Endometrium (tissue), 2 donors: ENCODE results near the gene STXBP5.

Source experiments
- FAIRE-seq: peaks from 2 replicates; lab custom pipeline; 2012; peaks lifted over from hg19 to GRCh38; lab: Jason Lieb, UNC
- donor health status: control.
- donor health status: control.

STXBP5 gene

DNA sequence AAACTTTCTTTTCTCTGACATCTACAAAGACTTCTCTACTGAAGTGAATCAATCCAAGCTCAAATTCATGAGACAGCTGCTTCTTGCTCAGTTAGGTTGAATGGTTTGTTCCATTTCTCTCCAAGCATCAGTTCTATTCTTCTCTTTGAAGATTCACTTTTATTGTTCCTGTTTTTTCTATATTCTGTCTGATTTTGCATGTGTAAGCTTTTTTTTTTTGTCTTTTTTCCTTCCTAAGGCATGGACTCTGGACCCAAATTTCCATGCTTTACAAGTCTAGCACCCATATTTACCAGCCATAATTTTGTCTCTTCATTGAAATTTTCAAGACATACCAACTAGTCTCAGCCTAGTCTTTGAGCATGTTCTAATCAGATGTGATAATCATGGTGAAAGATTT is 25.9 kb upstream of the STXBP5 start:
- FAIRE-seq, result no peak

DNA sequence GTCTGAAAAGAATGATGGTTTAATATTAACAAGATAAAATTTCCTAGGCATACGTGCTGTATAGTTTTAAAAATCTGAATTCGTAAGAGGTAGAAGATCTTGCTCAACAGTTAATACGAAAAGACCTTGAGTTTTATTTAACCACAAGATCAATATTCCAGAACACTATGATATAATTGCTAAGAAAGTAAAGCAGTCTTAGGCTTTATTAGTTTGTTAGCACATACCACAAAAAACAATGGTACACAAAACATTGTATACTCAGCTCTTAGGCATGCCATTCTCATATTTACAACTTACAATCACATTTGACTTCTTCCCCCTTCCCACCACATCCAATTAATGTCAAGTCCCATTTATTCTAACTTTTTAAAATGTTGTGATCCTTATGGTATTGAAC is 24.4 kb upstream of the STXBP5 start:
- no peak for FAIRE-seq

DNA sequence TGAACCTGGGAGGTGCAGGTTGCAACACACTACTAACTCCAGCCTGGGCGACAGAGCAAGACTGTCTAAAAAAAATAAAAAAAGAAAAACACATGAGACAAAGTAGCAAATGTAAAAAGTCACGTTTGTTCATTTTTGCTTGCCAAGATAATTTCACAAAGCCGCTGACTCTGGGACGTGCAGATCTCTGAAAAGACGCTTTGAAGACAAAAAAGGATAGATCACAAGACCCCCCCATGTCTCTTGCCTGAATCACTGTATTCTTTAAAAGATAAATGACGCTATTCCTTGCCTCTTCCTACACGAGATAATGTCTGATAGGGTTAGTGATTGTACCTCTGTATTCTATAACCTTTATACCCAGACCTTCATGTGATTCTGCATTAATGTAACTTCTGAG is 23.3 kb upstream of the STXBP5 start:
- FAIRE-seq, result no peak

DNA sequence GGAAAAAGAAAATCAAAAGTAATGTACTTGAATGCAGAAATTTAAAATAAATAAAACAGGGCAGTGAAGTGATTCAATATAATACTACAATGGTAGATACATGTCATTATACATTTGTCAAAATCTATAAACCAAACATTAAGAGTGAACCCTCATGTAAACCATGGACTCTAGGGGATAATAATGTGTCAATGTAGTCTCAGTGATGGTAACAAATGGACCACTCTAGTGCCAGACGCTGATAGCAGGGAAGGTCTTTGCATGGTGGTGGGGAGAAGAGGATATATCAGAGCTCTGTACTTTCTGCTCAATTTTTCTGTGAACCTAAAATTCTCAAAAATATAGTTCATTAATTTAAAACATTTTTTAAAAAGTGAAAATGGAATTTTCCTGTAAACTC is 19.8 kb upstream of the STXBP5 start:
- no peak for FAIRE-seq

DNA sequence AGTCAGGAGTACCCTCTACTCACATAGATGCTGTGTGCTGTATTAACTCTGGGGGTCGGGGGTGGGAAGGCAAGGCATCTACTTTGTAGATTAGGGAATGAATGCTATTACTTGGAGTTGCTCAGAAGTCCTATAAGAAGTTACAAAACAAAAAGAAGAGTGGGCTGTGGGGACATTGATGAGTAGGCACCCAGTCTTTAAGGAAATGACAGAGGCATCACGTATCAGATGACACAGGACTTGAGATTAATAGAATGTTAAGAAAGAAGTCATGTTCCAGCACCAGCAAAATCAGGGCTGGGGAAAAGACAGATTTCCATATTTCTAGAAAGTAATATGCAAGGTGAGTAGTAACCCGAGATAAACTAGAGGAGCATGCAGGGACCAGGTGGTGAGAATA is 19.0 kb upstream of the STXBP5 start:
- FAIRE-seq, result no peak

DNA sequence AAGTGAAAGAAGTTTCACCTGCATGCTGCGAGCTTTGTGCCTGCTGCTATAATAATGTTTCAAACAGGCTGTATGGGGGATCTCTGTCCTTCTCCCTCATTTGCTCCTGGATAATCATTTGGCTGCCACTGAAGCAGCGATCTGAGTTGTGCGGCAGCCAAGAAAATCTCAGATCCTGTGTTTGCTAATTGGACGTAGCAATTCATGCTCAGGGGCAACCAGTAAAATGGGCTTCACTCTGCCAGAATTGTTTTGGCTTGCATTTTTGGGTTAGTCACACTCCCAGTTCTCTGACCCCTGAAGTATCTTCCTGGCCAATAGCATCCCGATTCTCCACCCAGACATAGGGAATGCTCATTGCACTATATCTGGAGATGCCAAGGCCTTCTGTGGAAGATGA is 13.7 kb upstream of the STXBP5 start:
- no peak for FAIRE-seq

DNA sequence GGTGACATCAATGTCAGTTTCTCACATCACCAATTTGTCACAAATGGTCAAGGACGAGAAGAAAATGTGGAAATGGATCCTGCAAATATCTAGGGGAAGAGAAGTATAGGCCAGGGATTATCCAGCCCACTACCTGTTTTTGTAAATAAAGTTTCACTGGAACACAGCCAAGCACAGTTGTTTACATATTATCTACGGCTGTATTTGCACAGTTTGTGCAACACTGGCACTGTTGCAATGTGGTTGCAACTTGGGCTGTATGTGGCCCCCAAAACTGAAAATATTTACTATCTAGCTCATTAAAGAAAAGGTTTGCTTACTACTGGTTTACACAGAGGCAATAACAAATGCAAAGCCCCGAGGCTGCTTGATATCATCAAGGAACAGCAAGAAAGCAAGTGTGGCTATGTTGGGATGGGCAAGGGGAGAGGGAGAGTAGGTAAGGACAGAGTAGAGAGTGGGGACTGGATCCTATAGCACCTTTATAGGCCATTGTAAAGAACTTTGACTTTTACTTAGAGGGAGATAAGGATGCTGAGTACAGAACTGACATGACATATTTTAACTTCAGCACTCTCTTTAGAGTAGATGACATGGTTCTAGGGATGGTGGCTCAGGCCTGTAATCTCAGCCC is 11.8 kb upstream of the STXBP5 start:
- no peak for FAIRE-seq

DNA sequence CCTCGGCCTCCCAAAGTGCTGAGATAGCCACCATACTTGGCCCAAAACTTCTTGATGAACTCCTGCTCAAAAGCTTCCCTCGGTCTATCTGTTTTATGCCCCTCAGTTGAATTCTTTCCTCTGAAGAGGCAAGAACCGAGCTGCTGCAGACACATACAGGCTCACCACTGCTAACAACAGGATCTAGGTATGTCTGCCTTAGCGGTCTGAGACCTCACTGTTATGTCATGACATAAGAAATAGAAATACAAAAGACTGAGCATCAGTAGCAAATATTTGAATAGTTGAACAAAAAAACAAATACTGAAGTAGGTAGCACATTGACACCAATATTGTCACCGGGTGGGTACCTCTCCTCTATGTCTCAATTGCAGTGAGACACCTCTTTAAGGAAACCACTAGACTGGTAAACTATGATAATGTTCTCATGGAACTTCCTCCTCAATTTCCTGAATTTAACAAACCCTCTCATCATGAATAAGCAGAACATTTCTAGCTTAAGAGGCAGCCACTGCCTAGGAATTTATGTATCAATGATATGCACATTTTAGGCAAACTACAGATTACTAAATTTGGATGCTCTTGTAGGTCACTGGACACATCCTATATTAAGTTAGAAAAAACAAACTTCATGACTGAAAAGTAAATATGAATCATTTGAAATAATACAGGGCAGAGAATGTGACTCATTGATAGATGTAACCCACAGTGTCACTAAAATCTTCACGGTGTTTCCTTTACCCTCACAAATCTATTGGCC is 9.4 kb upstream of the STXBP5 start:
- FAIRE-seq, result no peak

DNA sequence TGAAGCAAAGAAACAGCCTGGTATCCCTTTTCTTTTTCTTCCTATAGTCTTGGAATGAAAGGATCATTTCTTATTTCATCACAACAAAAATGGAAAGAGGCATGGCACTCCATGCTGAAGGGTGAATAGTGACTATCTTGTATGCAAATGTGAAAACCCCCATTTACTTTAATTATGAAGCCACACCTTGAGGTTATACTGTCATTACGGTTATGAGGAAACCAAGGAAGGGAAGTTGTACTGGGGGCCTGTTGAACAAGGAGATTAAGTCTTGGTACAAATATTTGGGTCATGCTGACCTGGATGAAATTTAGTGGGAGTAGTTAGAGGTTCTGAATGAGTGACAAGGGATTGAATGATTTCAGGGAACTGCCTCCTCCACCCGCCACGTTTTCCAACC is 8.7 kb upstream of the STXBP5 start:
- no peak for FAIRE-seq

DNA sequence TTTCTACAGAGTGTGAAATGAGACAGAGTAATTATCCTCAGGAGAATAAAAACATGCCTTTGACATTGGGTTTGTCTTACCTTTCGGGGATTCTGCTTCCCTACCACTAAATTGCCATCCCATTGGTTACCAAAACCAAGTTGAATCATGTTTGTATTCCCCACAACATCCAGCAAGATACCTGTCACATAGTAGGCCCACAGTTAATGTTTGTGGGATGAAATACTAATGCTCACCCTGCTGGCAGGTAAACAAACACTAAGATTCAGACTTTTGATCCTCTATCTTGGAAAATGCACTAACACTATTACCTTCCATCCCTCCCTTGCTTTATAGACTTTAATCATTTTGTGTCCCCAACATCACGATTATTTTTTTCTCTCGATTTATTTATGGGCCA is 8.2 kb upstream of the STXBP5 start:
- no peak for FAIRE-seq

DNA sequence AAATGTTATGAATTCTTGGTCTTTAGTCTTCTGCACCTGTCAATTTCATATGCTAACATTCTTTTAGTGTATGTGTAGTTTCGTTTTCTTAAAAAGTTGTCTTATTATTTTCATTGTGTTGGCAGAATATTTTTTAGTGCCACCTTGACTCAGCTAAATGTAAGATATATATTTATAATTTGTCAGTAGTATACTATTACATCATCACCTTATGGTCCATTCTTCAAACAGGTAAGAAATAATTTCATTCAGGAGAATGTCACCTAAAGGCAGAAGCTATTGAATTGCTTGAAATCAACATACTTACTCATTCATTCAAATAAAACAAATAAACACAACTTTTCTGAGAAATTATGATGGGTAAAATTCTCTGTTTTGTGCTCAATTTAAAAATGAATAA is 3.5 kb upstream of the STXBP5 start:
- FAIRE-seq, result no peak

DNA sequence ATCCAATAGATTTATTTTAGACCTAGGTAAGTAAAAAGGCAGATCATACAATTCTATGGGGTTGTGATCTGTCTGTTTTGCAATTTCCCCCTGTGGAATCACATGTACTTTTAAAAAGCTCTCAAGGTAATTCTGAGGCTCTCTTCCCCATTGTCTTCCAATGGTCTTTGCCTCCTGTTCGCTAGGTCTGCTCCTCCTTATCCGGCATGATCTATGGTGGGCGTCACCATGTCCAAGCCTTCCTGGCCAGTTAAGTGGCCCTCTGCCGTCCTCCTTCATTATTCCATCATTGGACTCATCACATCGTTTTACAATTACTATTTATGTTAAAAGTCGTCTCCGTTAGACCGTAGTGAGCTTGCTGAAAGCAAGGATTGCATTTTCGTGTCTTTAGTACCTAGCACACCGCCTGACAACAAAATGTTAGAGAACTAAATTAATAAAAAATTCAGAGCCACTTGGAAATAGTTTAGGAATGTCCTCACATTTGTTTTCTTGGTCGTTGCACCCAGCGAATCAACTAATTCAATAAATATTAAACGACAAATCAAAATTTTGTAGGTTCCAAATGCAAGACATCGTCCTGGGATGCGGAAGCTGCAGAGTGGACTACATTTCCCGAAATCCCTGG is 2.2 kb upstream of the STXBP5 start:
- no peak for FAIRE-seq

DNA sequence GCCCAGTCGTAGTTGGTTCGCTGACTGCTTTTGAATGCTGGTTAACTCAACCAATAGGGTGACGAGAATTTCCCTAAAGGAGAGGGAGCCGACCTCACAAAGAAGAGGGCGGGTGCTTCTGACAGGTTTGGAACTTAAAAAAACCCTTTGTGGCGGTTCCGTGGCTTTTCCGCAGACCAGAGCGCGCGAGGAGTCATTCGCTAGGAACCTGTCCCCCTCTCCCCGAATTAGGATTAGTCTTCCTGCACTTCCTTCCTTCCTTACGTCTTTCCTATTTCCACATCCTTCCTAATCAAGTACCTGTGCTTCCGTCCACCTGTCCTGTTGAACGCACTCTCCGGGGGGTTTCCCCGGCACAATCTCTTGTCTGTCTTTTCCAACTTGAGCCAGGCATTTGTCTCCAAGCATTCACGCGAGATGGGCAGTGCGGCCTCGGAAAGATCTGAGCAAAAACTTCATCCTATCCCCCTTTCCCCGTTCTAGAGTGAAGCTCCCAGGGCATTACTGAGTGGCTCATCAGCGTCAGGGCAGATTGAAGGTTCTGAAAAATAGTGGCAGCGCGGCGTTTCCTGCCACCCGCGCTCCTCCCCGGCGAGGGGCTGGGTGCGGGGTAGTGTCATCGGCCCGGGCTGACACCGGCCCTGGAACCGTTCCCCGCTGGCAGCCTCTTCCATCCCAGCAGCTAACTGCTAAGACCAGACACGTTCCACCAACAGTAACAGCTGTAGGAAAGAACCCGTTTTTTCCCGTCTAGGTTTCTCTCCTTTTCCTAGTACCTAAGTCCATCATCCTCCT is 1.5 kb upstream of the STXBP5 start:
- FAIRE-seq, result peak; percentile 92

DNA sequence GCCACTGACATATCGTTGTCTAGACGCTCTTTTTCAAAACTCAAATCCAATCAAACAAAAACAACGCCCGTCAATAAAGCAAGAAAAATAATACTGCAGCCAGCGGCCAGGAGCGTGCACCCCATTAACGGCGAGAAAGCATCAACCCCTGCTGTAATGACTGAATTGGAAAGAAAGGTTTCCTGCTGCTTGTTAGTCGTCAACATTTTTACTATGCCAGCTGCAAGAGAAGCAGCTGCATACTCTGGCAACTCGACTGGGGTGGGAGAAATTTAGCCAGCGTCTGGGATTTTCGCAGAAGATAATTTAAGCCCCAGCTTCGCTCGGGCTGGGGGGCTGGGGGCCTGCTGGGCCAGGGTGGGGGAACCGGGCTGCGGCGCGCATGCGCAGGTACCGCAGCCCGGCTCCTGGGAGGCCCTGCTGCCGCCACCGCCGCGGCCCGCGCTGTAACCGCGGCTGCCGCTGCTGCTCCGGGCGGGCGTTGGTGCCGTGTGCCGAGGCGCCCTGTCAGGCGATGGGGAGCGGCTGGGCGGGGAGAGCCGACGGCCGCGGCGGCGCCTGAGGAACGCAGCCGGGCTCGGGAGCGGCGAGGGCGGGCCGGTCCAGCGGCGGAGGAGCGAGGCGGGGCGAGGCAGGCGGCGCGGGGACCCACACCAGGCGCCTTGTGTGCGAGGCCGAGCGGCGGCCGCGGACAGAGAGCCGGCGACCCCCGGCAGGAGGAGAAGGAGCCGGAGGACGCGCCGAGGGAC is 732 bp upstream of the STXBP5 start:
- no peak for FAIRE-seq

DNA sequence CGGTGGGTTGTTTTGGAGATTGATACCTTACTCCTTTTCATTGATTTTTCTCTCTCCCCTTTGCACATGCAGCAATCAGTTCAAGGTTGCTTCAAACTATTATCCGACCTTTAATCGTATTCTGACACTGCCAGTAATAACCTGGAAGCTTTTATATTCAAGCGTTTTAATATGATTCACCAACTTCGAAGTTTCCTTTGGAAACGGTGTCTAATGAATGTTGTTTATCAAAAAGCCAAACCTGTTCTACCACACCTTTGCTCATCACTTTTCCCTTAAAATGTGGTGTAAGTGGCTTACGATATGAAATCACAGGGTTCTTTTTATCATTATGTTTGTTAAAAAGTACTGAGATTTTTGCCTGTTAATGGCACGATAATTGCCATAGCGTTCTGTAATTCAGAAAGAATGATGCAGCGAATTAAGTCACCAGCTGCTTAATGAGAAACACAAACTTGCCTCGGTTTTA is 660 bp downstream of the STXBP5 start:
- FAIRE-seq, result no peak

DNA sequence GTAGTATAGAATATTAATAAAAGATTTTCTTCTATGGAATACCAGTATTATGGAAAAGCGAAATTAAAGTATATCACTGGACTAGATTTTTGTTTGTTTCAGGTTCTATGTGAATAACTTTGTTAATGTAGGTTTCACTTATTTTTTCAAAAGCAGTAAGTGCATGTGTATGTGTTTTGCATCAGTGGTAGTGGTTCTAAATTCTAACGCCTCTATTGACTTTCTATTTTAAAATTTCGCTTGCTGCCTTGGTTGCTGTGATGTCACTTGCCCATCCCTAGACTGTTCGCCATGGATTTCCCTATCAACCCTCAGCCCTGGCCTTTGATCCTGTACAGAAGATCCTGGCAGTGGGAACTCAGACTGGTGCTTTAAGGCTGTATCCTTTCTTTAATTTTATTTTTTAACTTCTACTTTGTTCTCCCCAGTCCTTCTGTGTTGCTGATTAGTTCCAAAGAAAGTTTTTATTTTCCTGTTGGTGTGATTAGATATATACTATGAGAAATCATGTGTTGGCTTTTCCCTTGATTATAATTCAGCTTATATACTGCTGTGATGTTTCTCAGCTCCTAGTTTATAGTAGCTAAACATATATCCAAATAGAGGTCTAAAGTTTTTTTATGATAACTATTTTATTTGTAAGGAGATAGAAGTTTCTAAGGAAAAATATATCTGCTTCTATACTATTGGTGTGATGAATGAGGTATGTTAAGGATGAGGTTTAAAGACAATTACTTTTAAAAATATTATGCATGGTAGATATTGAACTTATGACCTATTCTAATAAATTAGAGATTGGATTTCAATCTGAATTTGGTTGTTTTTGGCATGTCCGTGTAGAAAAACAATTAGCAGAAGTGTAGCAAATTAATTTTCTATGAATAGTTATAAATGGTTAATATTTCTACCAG is 1.7 kb downstream of the STXBP5 start:
- FAIRE-seq, result no peak

DNA sequence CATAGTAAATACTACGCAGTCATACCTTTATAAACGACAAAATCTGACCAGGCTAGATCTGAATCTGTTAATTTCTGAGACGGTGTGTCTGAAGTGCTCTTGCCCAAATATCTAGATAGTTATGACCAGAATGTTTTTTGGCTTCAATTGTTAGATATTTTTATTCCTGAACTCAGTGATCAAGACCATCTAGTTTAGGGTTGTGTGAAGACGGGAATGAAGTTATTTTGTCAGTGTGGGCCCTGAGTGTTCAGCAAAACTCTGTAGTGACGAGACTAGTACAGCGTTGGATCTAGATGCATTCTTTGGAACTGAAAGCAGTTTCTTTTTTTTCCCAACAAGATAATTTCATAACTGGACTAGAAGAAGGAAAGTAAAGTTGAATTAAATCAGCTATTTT is 3.1 kb downstream of the STXBP5 start:
- no peak for FAIRE-seq

DNA sequence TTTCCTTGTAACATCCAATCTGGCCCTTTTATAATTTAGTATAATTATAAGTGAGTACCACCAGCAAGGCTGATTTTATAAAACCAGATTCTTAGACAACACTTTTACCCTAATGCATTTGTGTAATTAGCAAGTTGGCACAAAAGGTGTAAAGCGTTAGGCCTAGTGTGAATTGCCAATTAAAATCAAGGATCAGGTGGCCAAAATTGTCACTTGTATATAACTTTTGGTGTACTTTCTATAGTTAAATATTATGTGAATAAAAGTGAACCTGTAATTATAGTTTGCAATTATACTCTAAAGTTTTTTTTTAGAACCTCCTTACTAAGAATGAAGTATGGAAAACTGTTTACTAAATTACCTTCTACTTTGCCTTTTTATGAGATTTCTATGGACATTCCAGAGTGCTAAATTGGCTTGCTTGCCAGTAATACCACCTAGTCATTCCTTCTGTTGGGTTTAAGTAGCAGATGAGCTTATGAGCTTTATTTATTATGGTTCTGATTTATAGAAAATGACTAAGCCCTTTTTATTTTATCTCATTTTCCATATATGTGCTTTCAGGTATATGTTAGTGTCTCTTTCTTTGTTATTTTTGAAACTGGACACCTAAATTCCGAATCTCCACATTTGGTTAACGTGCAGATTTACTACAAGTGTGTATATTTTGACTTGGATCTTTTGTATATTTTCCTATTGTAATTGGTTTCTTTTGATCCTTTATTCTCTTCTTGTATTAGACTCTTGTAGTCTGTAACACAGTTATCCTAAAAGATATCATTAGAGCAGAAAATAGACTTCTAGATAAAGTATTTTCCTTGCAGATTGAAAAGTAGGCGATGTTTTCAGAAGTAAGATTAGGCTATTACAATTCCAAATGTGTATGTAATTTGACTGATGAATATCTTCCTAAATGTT is 3.9 kb downstream of the STXBP5 start:
- no peak for FAIRE-seq

DNA sequence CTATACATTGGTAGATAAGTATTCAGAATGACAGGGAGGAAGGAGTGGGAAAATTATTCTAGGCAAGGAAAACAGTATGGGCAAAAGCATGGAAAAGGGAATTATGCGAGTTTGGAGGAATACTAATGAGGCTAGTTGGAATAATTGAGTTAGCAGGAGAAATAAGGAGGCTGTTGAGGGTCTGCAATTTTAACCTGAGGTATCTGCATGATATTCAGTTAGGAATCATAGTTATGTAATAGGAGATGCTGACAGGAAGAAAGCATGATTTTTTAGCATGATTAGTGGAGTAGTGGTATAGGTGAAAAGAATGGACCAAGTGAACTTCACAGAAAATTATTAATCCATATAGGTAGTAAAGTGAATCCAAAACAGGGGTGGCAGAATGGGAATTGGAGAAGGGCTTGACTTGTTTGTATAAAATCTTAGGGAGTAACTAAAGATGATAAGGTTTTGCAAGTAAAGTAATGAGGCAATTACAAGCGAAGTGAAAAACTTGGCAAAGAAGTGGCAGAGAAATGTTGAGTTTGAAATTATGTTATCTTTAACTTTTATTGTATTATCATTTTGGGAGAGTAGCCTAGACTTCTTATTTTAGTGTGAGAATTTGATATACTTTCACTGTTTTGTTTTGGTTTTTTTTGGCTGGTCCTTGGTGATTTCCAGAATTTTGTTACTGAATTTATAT is 5.7 kb downstream of the STXBP5 start:
- FAIRE-seq, result no peak
